ENCODE data around the gene SUCO. TPM values are rescaled to one million over a fixed set of nuclear protein-coding genes. Genes with fewer than 3 reads are reported as not detected.

Gene SUCO
- total RNA-seq, 2 donors from 2014 or later, result 24.6 to 26.7 TPM

GRCh38 chr1:172608098-172608601 lies 75.2 kb downstream of the SUCO start:
- Histone ChIP-seq H3K9me3 (no peaks in the 10 kb centered on the region), H3K36me3 (peaks cover 3% of the 10 kb centered on the region), H3K4me1 (no peaks in the 10 kb centered on the region), H3K9ac (ENCODE audit: low read depth in 2 of 2, low read length in 2 of 2) (no peak overlapping the region), H3K4me3 (no peak overlapping the region), H3K27ac (no peak overlapping the region), H3K27me3 (no peaks in the 10 kb centered on the region)
- TF ChIP-seq, protein P1, sequence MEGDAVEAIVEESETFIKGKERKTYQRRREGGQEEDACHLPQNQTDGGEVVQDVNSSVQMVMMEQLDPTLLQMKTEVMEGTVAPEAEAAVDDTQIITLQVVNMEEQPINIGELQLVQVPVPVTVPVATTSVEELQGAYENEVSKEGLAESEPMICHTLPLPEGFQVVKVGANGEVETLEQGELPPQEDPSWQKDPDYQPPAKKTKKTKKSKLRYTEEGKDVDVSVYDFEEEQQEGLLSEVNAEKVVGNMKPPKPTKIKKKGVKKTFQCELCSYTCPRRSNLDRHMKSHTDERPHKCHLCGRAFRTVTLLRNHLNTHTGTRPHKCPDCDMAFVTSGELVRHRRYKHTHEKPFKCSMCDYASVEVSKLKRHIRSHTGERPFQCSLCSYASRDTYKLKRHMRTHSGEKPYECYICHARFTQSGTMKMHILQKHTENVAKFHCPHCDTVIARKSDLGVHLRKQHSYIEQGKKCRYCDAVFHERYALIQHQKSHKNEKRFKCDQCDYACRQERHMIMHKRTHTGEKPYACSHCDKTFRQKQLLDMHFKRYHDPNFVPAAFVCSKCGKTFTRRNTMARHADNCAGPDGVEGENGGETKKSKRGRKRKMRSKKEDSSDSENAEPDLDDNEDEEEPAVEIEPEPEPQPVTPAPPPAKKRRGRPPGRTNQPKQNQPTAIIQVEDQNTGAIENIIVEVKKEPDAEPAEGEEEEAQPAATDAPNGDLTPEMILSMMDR (IDR thresholded peaks at IDR 0.05), result no peak
- no peak for DNase-seq
- intact Hi-C loops (cut with DNase I), result no loop called here

DNA sequence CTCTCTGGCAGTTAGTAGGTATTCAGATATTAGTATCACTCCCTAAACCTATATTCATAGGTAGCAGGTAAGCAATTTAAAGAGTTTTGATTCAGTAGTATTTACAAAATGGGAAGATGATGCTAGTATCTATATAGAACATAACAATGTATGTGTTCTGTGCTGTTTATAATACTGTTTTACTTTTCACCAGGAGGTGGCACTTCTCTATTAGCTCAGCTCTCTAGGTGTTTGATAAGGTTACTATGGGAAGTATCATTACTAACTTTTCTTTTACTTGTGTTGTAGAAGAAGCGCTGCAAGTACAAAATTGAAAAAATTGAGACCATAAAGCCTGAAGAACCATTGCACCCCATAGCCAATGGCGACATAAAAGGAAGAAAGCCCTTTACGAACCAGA lies 76.6 kb downstream of the SUCO start:
- H3K9ac ChIP-seq (ENCODE audit: low read depth in 2 of 2, low read length in 2 of 2), result no peak overlapping the region
- H3K9me3 ChIP-seq, result no peaks in the 10 kb centered on the region
- TF ChIP-seq, protein P1 (IDR thresholded peaks at IDR 0.05), result no peak
- H3K27me3 ChIP-seq, result no peaks in the 10 kb centered on the region
- no peaks in the 10 kb centered on the region for H3K4me1 ChIP-seq
- H3K36me3 ChIP-seq, result no peaks in the 10 kb centered on the region
- H3K27ac ChIP-seq, result no peak overlapping the region
- DNase-seq, result no peak
- H3K4me3 ChIP-seq, result no peak overlapping the region
- intact Hi-C loops (cut with DNase I), result no loop called here

DNA sequence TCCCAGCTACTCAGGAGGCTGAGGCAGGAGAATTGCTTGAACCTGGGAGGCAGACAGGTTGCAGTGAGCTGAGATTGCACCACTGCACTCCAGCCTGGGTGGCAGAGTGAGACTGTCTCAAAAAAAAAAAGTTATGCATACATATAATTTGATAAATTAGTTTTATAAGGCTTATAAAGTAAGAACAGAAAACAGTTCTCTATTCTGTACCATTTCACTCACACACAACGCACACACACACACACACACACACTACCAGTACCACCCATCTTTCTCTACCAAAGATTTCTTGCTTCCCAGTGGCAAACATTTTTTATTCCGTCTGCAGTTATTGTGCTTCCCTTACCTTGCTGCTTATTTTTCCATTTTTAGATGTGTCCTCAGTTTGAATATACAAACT lies 79.5 kb downstream of the SUCO start:
- no peaks in the 10 kb centered on the region for H3K36me3 ChIP-seq
- no peaks in the 10 kb centered on the region for H3K9me3 ChIP-seq
- no peak for DNase-seq
- TF ChIP-seq, protein P1 (IDR thresholded peaks at IDR 0.05), result no peak
- no peaks in the 10 kb centered on the region for H3K27me3 ChIP-seq
- no peaks in the 10 kb centered on the region for H3K4me1 ChIP-seq
- intact Hi-C loops (cut with DNase I), result no loop called here
- H3K4me3 ChIP-seq, result no peak overlapping the region
- no peak overlapping the region for H3K27ac ChIP-seq
- H3K9ac ChIP-seq (ENCODE audit: low read depth in 2 of 2, low read length in 2 of 2), result no peak overlapping the region

GRCh38 chr1:172613294-172613693 lies 80.3 kb downstream of the SUCO start:
- no peak for DNase-seq
- Histone ChIP-seq H3K4me1 (no peaks in the 10 kb centered on the region), H3K27ac (no peak overlapping the region), H3K9me3 (no peaks in the 10 kb centered on the region), H3K36me3 (no peaks in the 10 kb centered on the region), H3K27me3 (no peaks in the 10 kb centered on the region), H3K4me3 (no peak overlapping the region), H3K9ac (ENCODE audit: low read depth in 2 of 2, low read length in 2 of 2) (no peak overlapping the region)
- intact Hi-C loops (cut with DNase I), result no loop called here
- TF ChIP-seq, protein P1 (IDR thresholded peaks at IDR 0.05), result no peak

- no peak overlapping the region for H3K4me3 ChIP-seq
- H3K4me1 ChIP-seq, result no peaks in the 10 kb centered on the region
- intact Hi-C loops (cut with DNase I), result no loop called here
- no peaks in the 10 kb centered on the region for H3K9me3 ChIP-seq
- TF ChIP-seq, protein P1 (IDR thresholded peaks at IDR 0.05), result no peak
- no peaks in the 10 kb centered on the region for H3K27me3 ChIP-seq
- no peak overlapping the region for H3K27ac ChIP-seq
- no peak for DNase-seq
- H3K9ac ChIP-seq (ENCODE audit: low read depth in 2 of 2, low read length in 2 of 2), result no peak overlapping the region
- H3K36me3 ChIP-seq, result no peaks in the 10 kb centered on the region
Measured at GRCh38 chr1:172616195-172616594, 83.2 kb downstream of the SUCO start.

Data from colonic mucosa (tissue), 4 donors.